Upper lobe of left lung (tissue), 6 donors: ENCODE measurements around the gene SLBP. TPM values are rescaled to one million over a fixed set of nuclear protein-coding genes. Genes with fewer than 3 reads are reported as not detected.

Experiments used
- ATAC-seq, 2 donors: fragments of 200-7000 bp; cut with Tn5 transposase; one replicate each; pipeline ENCODE4 v1.9.1; 2022; ENCODE audit warnings: mild to moderate bottlenecking in 2 of 2, moderate library complexity in 2 of 2; ENCODE audit not compliant: low FRiP score in 2 of 2
- DNase-seq, 2 donors: peaks; one replicate each; pipeline ENCODE4 v3.0.0-alpha.2; 2019 to 2020
- H3K27ac ChIP-seq, 4 donors: fragments of 200-600 bp; sonication (generic); one replicate each; pipeline ENCODE4 v1.5.1; 2016 to 2019
- H3K27me3 ChIP-seq, 4 donors: fragments of 200-600 bp; sonication (generic); one replicate each; pipeline ENCODE4 v1.5.1; 2017 to 2019
- H3K36me3 ChIP-seq, 4 donors: fragments of 200-600 bp; sonication (generic); one replicate each; pipeline ENCODE4 v1.5.1; 2016 to 2019
- H3K4me1 ChIP-seq, 4 donors: fragments of 200-600 bp; sonication (generic); one replicate each; pipeline ENCODE4 v1.5.1; 2018 to 2019
- H3K4me3 ChIP-seq, 4 donors: fragments of 200-600 bp; sonication (generic); one replicate each; pipeline ENCODE4 v1.5.1; 2017 to 2019; ENCODE audit warnings: mild to moderate bottlenecking in 2 of 4, moderate library complexity in 1 of 4
- H3K9me3 ChIP-seq, 4 donors: fragments of 200-600 bp; sonication (generic); one replicate each; pipeline ENCODE4 v1.5.1; 2018 to 2019
- CTCF ChIP-seq, 6 experiments: fragments of 450-650 bp in 4 of 6; fragments of 200-600 bp in 2 of 6; sonication (generic) in 2 of 6; IDR thresholded peaks; one replicate each; pipeline ENCODE4 v1.5.1; 2016 to 2019; ENCODE audit warnings: antibody characterized with exemption in 6 of 6
- EP300 ChIP-seq, 4 donors: sonication (generic); formaldehyde crosslinking; IDR thresholded peaks; one replicate each; pipeline ENCODE4 v1.5.1; 2017; ENCODE audit warnings: antibody characterized with exemption in 4 of 4, control low read depth in 2 of 4
- POLR2A ChIP-seq, 4 donors: fragments of 450-650 bp; IDR thresholded peaks; one replicate each; pipeline ENCODE4 v1.5.1; 2016 to 2017; ENCODE audit warnings: antibody characterized with exemption in 4 of 4, mild to moderate bottlenecking in 2 of 4
- POLR2AphosphoS5 ChIP-seq, 2 donors: sonication (generic); formaldehyde crosslinking; IDR thresholded peaks; one replicate each; pipeline ENCODE4 v1.5.1; 2017; ENCODE audit warnings: antibody characterized with exemption in 2 of 2
- WGBS, 2 donors: methylation state at CpG; one replicate each; pipeline ENCODE4 v1.1.5; 2017 to 2018; 5-methylcytosine and 5-hydroxymethylcytosine counted together
- total RNA-seq, 6 donors: library from RNA; depleted of rRNA in 4 of 6; stranded (reverse); fragments of >200 nt in 4 of 6; gene quantifications; one replicate each; pipeline versions ENCODE4 v1.1.0 to v1.2.1, GENCODE V29; 2016 to 2021
- donor health status: DM: no; HTN: no; CAD: no; lungs with moderate emphysema.
- donor health status: DM: no; HTN: yes; CAD: no; lungs with severe emphysema.

SLBP gene
- total RNA-seq, 6 donors from 2014 or later: 33.0 to 51.1 (median 38.0) TPM

- H3K36me3 ChIP-seq: peaks cover 3 to 72% (median 58%) of the 10 kb centered on the region in 4 donors
- no peak overlapping the region for H3K27ac ChIP-seq
- no peak for TF ChIP-seq POLR2A (IDR thresholded peaks at IDR 0.05)
- TF ChIP-seq EP300 (IDR thresholded peaks at IDR 0.05): no peak
- TF ChIP-seq CTCF (IDR thresholded peaks at IDR 0.05): no peak
- TF ChIP-seq POLR2AphosphoS5 (IDR thresholded peaks at IDR 0.05): no peak
- no peaks in the 10 kb centered on the region for H3K27me3 ChIP-seq
- WGBS, 2 donors: 95 to 100% methylated on average over 9 to 14 of the region's 15 CpGs
- no peak overlapping the region for H3K4me3 ChIP-seq
- no peaks in the 10 kb centered on the region for H3K4me1 ChIP-seq
- ATAC-seq (no peak), DNase-seq (peak in 1 of 2 donors; percentile 69)
- peaks cover 7 to 12% (median 9%) of the 10 kb centered on the region in 4 donors for H3K9me3 ChIP-seq
Measured at GRCh38 chr4:1737666-1738065, 25.5 kb upstream of the SLBP start.

- no peak overlapping the region for H3K27ac ChIP-seq
- H3K4me3 ChIP-seq: no peak overlapping the region
- H3K4me1 ChIP-seq: no peaks in the 10 kb centered on the region
- TF ChIP-seq EP300 (IDR thresholded peaks at IDR 0.05): no peak
- no peak for TF ChIP-seq POLR2A (IDR thresholded peaks at IDR 0.05)
- no peak for TF ChIP-seq CTCF (IDR thresholded peaks at IDR 0.05)
- no peak for TF ChIP-seq POLR2AphosphoS5 (IDR thresholded peaks at IDR 0.05)
- DNase-seq (peak in 1 of 2 donors; percentile 15), ATAC-seq (no peak)
- peaks cover 3 to 74% (median 61%) of the 10 kb centered on the region in 4 donors for H3K36me3 ChIP-seq
- no peaks in the 10 kb centered on the region for H3K27me3 ChIP-seq
- peaks cover 7 to 12% (median 9%) of the 10 kb centered on the region in 4 donors for H3K9me3 ChIP-seq
- 97 to 98% methylated on average over 13 of the region's 13 CpGs for WGBS, 2 donors
Measured at GRCh38 chr4:1736812-1737211, 24.7 kb upstream of the SLBP start.

GRCh38 chr4:1735215-1735614 lies 23.1 kb upstream of the SLBP start:
- peaks cover 7 to 12% (median 9%) of the 10 kb centered on the region in 4 donors for H3K9me3 ChIP-seq
- TF ChIP-seq EP300 (IDR thresholded peaks at IDR 0.05): no peak
- peaks cover 0 to 4% (median 2%) of the 10 kb centered on the region in 4 donors for H3K4me1 ChIP-seq
- H3K27ac ChIP-seq: no peak overlapping the region
- 87 to 98% methylated on average over 9 to 18 of the region's 20 CpGs for WGBS, 2 donors
- H3K27me3 ChIP-seq: no peaks in the 10 kb centered on the region
- ATAC-seq: peak in 1 of 2 donors; percentile 8
- peaks cover 3 to 76% (median 57%) of the 10 kb centered on the region in 4 donors for H3K36me3 ChIP-seq
- H3K4me3 ChIP-seq: no peak overlapping the region
- peak in 1 of 2 donors; percentile 44 for DNase-seq

DNA sequence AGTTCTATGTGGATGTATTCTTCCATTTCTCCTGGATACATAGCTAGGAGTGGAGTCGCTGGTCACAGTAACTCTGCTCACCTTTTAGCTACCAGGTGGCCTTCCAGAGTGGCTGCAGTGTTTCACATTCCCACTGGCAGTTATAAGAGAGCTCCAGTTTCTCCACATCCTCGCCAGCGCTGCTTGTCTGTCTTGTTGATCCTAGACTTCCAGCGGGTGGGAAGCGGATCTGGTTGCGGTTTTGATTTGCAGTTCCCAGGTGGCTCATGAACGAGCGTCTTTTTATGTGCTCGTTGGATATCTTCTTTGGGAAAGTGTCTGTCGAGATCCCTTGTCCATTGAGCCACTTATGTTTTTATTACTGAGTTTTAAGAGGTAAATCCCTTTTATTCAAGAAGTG lies 20.8 kb upstream of the SLBP start:
- DNase-seq: no peak
- H3K4me3 ChIP-seq: no peak overlapping the region
- peaks cover 3 to 68% (median 48%) of the 10 kb centered on the region in 4 donors for H3K36me3 ChIP-seq
- ATAC-seq: no peak
- H3K27ac ChIP-seq: no peak overlapping the region
- no peak for TF ChIP-seq POLR2AphosphoS5 (IDR thresholded peaks at IDR 0.05)
- TF ChIP-seq CTCF (IDR thresholded peaks at IDR 0.05): no peak
- no peak for TF ChIP-seq EP300 (IDR thresholded peaks at IDR 0.05)
- no peak for TF ChIP-seq POLR2A (IDR thresholded peaks at IDR 0.05)
- WGBS, 2 donors: 89 to 93% methylated on average over 10 of the region's 10 CpGs
- peaks cover 14 to 27% (median 20%) of the 10 kb centered on the region in 4 donors for H3K4me1 ChIP-seq
- peaks cover 1 to 4% (median 2%) of the 10 kb centered on the region in 4 donors for H3K9me3 ChIP-seq
- no peaks in the 10 kb centered on the region for H3K27me3 ChIP-seq

DNA sequence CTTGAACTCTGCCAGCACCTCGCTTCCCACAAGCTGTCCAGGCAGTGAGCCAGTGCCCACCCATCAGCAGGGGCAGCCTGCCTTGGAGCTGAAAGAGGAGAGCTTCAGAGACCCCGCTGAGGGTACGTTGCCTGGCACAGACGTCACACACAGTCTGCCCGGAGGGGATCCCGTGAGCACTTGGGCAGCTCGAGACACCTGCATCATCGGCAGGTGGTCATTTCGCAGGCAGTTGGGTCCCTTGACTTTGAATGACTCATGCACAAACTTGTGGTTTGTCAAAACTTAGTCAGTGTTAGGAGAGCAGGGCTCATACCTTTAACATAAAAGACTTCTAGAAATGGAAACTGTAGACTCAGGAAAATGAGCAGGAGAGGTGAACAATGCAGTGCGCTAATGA lies 19.1 kb upstream of the SLBP start:
- WGBS, 2 donors: 90 to 98% methylated on average over 5 to 10 of the region's 10 CpGs
- ATAC-seq: no peak

More for the DNA sequence above, 19.1 kb upstream of the SLBP start:
- Histone ChIP-seq H3K36me3 (peaks cover 0 to 54% (median 34%) of the 10 kb centered on the region in 4 donors), H3K27me3 (no peaks in the 10 kb centered on the region), H3K4me1 (peaks cover 28 to 42% (median 35%) of the 10 kb centered on the region in 4 donors), H3K4me3 (no peak overlapping the region), H3K27ac (no peak overlapping the region), H3K9me3 (no peaks in the 10 kb centered on the region)
- DNase-seq: peak in 1 of 2 donors; percentile 41
- no peak for TF ChIP-seq EP300 (IDR thresholded peaks at IDR 0.05)
- no peak for TF ChIP-seq POLR2AphosphoS5 (IDR thresholded peaks at IDR 0.05)
- TF ChIP-seq CTCF (IDR thresholded peaks at IDR 0.05): no peak
- TF ChIP-seq POLR2A (IDR thresholded peaks at IDR 0.05): no peak
